HEK293T (cell line): ENCODE measurements around the gene ANKRD42.

Experiments used
- BHLHE40 ChIP-seq: fragments of 450-650 bp; IDR thresholded peaks from 2 replicates; pipeline ENCODE4 v1.6.1; 2016; ENCODE audit warnings: mild to moderate bottlenecking, moderate library complexity, borderline replicate concordance
- CTBP1 ChIP-seq: fragments of 450-650 bp; IDR thresholded peaks from 2 replicates; pipeline ENCODE4 v1.6.1; 2016; ENCODE audit warnings: borderline replicate concordance
- ELF4 ChIP-seq: fragments of 450-650 bp; IDR thresholded peaks from 2 replicates; pipeline ENCODE4 v1.6.1; 2017; ENCODE audit warnings: antibody characterized with exemption
- FOXM1 ChIP-seq: fragments of 450-650 bp; IDR thresholded peaks from 2 replicates; pipeline ENCODE4 v1.6.1; 2017; ENCODE audit warnings: mild to moderate bottlenecking, borderline replicate concordance
- SP1 ChIP-seq: fragments of 450-650 bp; IDR thresholded peaks from 2 replicates; pipeline ENCODE4 v1.6.1; 2017
- TARDBP ChIP-seq: fragments of 450-650 bp; IDR thresholded peaks from 2 replicates; pipeline ENCODE4 v1.6.1; 2016

DNA sequence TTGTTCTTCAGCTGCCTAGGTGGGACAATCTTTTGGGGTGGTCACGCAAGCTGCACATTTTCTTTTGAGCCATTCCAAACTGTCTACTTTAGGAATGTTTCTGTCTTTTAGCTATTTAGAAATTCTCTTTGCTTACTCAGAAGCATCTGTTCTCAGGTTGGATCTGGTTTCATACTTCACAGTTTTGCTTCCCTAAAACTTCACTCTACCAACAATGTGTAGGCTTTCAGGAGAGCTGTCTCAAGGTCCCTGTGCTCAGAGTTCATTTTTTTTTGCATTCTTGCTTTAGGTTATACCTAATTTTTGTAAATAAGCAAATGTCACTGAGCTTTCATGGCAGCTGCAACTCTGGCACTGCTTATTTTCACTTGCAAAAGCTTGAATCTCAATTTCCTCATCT is 55.9 kb downstream of the ANKRD42 start:
- TF ChIP-seq SP1: no peak
- TF ChIP-seq BHLHE40: no peak
- no peak for TF ChIP-seq CTBP1
- TF ChIP-seq FOXM1: no peak
- TF ChIP-seq ELF4: no peak
- no peak for TF ChIP-seq TARDBP
